Panc1 (cell line): ENCODE data around the gene RPL13. TPM values are rescaled to one million over a fixed set of nuclear protein-coding genes. Genes with fewer than 3 reads are reported as not detected.

Experiments
- ATAC-seq: fragments of 200-7000 bp; cut with Tn5 transposase; 2 replicates; pipeline ENCODE4 v1.9.1; 2020; ENCODE audit warnings: mild to moderate bottlenecking, moderate library complexity
- BruUV-seq: library from RNA; stranded (reverse); fragments of 400-500 nt; replicated peaks from 2 replicates; lab custom pipeline; 2021; lab: Mats Ljungman, UMichigan
- CTCF ChIA-PET: fragments of 300-600 bp; sonication (Branson Sonifier 250); formaldehyde crosslinking; loops from one replicate; lab custom pipeline; 2022; ENCODE audit warnings: antibody characterized with exemption; lab: Charles Lee
- POLR2A ChIA-PET: fragments of 300-600 bp; sonication (Branson Sonifier 250); formaldehyde crosslinking; loops from one replicate; lab custom pipeline; 2022; ENCODE audit warnings: antibody characterized with exemption; lab: Charles Lee
- DNase-seq: peaks from one replicate; pipeline ENCODE4 v3.0.0-alpha.2; 2010; ENCODE audit warnings: low read depth, low spot score
- H3K27ac ChIP-seq: 2 replicates; pipeline ENCODE4 v1.5.1; 2011; ENCODE audit warnings: mild to moderate bottlenecking, low read length, inconsistent platforms
- H3K27me3 ChIP-seq: fragments of 200-500 bp; sonication (Bioruptor generic); 2 replicates; pipeline ENCODE4 v1.6.0; 2014; ENCODE audit warnings: low read length, inconsistent platforms; ENCODE audit not compliant: control insufficient read depth, insufficient read depth
- H3K36me3 ChIP-seq: fragments of 200-500 bp; sonication (Bioruptor generic); 2 replicates; pipeline ENCODE4 v1.5.1; 2014; ENCODE audit warnings: inconsistent platforms, mild to moderate bottlenecking, low read length, moderate library complexity; ENCODE audit not compliant: control insufficient read depth, insufficient read depth
- H3K4me1 ChIP-seq: 2 replicates; pipeline ENCODE4 v1.5.1; 2011; ENCODE audit warnings: inconsistent platforms, mild to moderate bottlenecking, low read length, moderate library complexity; ENCODE audit not compliant: control insufficient read depth, insufficient read depth
- H3K4me3 ChIP-seq, 2 experiments: 2 replicates each; pipeline ENCODE4 v1.5.1; 2011 to 2012; ENCODE audit warnings: low read depth in 2 of 2, low read length in 2 of 2, mild to moderate bottlenecking in 2 of 2, inconsistent platforms in 1 of 2, moderate library complexity in 1 of 2
- H3K9me3 ChIP-seq: fragments of 200-500 bp; sonication (Bioruptor generic); 2 replicates; pipeline ENCODE4 v1.5.1; 2014; ENCODE audit warnings: low read depth, mild to moderate bottlenecking, inconsistent platforms, low read length, moderate library complexity; ENCODE audit not compliant: control insufficient read depth, insufficient read depth
- CTCF ChIP-seq: fragments of 450-650 bp; IDR thresholded peaks from 2 replicates; pipeline ENCODE4 v1.5.1; 2017; ENCODE audit warnings: mild to moderate bottlenecking
- POLR2AphosphoS5 ChIP-seq: IDR thresholded peaks from 2 replicates; pipeline ENCODE4 v1.6.1; 2012; ENCODE audit warnings: mild to moderate bottlenecking, low read depth, low read length, moderate library complexity
- REST ChIP-seq, 2 experiments: IDR thresholded peaks; 2 replicates each; pipeline ENCODE4 v1.6.1; 2011 to 2012; ENCODE audit warnings: low read depth in 2 of 2, control low read depth in 1 of 2, low read length in 1 of 2, mild to moderate bottlenecking in 1 of 2, moderate library complexity in 1 of 2; ENCODE audit not compliant: insufficient read depth in 1 of 2
- SIN3A ChIP-seq: IDR thresholded peaks from 2 replicates; pipeline ENCODE4 v1.6.1; 2012; ENCODE audit warnings: low read depth, mild to moderate bottlenecking, low read length, moderate library complexity, borderline replicate concordance; ENCODE audit not compliant: insufficient read depth
- TCF7L2 ChIP-seq: IDR thresholded peaks from 2 replicates; pipeline ENCODE4 v1.6.1; 2011; ENCODE audit warnings: mild to moderate bottlenecking, low read depth, low read length, inconsistent platforms
- in situ Hi-C: cut with HindIII; loops from 2 replicates; pipeline ENCODE4 v1.10.0; 2016; ENCODE audit warnings: low sequenced_read_pairs, low pct_unique_long_range_greater_than_20kb
- intact Hi-C: fragments of 100-400 bp; cut with micrococcal nuclease; formaldehyde crosslinking; loops from one replicate; pipeline ENCODE4 v1.10.0; 2022; ENCODE audit not compliant: unreplicated experiment
- total RNA-seq: library from RNA; stranded (reverse); gene quantifications from one replicate; pipeline ENCODE4 v1.2.1, GENCODE V29; 2021; ENCODE audit not compliant: unreplicated experiment

Gene RPL13
- total RNA-seq, 1 experiment from 2014 or later, result 965 TPM

GRCh38 chr16:89548344-89549006, 12.0 kb upstream of the RPL13 start:
- H3K27ac ChIP-seq, result no peak overlapping the region
- POLR2A ChIA-PET, result no interaction called here
- TSS peak; percentile 42 for BruUV-seq
- intact Hi-C loops, result no loop called here
- no peaks in the 10 kb centered on the region for H3K27me3 ChIP-seq
- TF ChIP-seq REST (IDR thresholded peaks at IDR 0.05; ENCODE audit: insufficient read depth in 1 of 2, low read depth in 2 of 2, low read length in 1 of 2) (no peak), CTCF (no peak), TCF7L2 (no peak), POLR2AphosphoS5 (no peak), SIN3A (no peak)
- peaks cover 5% of the 10 kb centered on the region; the same call in 1 of the 2 replicates for H3K36me3 ChIP-seq
- no peak overlapping the region for H3K4me3 ChIP-seq
- CTCF ChIA-PET, result no interaction called here
- no peaks in the 10 kb centered on the region for H3K4me1 ChIP-seq
- ATAC-seq (no peak), DNase-seq (no peak)
- no peaks in the 10 kb centered on the region for H3K9me3 ChIP-seq
- in situ Hi-C loops, result no loop called here

GRCh38 chr16:89549007-89549700, 11.3 kb upstream of the RPL13 start:
- no peaks in the 10 kb centered on the region for H3K9me3 ChIP-seq
- no peaks in the 10 kb centered on the region for H3K27me3 ChIP-seq
- no peak for TF ChIP-seq POLR2AphosphoS5
- no peak for TF ChIP-seq REST (IDR thresholded peaks at IDR 0.05; ENCODE audit: insufficient read depth in 1 of 2, low read depth in 2 of 2, low read length in 1 of 2)
- no peak for TF ChIP-seq CTCF
- TF ChIP-seq SIN3A, result no peak
- no peak for TF ChIP-seq TCF7L2
- ATAC-seq (no peak), DNase-seq (no peak)
- ChIA-PET POLR2A (no interaction called here), CTCF (no interaction called here)
- H3K4me1 ChIP-seq, result no peaks in the 10 kb centered on the region
- no peak overlapping the region for H3K4me3 ChIP-seq
- intact Hi-C loops, result no loop called here
- H3K27ac ChIP-seq, result no peak overlapping the region
- H3K36me3 ChIP-seq, result peaks cover 5% of the 10 kb centered on the region; the same call in 1 of the 2 replicates
- in situ Hi-C loops, result no loop called here
- BruUV-seq, result no TSS peak
